Fibroblast of villous mesenchyme (primary cell): ENCODE data around the gene ACTBL2. TPM values are rescaled to one million over a fixed set of nuclear protein-coding genes. Genes with fewer than 3 reads are reported as not detected.
A peak's percentile ranks its signal among the peaks of the same experiment; 100 is the strongest.
"Not testable (repeated sequence)": the region's sequence is repeated elsewhere in the genome, so short reads cannot be mapped to it uniquely, and the experiment has no call there.

ENCODE experiments used
- DNase-seq: peaks from one replicate; pipeline ENCODE4 v3.0.0-alpha.2; 2010; ENCODE audit warnings: low read depth
- H3K4me3 ChIP-seq: 2 replicates; pipeline ENCODE4 v1.5.1; 2011; ENCODE audit warnings: low read depth, mild to moderate bottlenecking, low read length
- CTCF ChIP-seq: IDR thresholded peaks from 2 replicates; pipeline ENCODE4 v1.5.1; 2012; ENCODE audit warnings: low read depth, mild to moderate bottlenecking, low read length; ENCODE audit not compliant: insufficient read depth
- total RNA-seq: library from RNA; depleted of rRNA; stranded (reverse); fragments of >200 nt; gene quantifications from 2 replicates; pipeline ENCODE4 v1.2.3, GENCODE V29; 2012

Gene ACTBL2
- 0.43 and 0.97 TPM in 2 replicates for total RNA-seq

- no peak for TF ChIP-seq CTCF
Measured at GRCh38 chr5:57482671-57483106, at the start of gene ACTBL2. ACTBL2 (minus strand) TSS chr5:57482811; CDS start chr5:57482707, 104 bp downstream.

GRCh38 chr5:57531333-57531732 lies 48.7 kb upstream of the ACTBL2 start:
- no peak overlapping the region for H3K4me3 ChIP-seq
- TF ChIP-seq CTCF: no peak
- no peak for DNase-seq

More at GRCh38 chr5:57482671-57483106, at the start of gene ACTBL2:
- DNase-seq: peak; percentile 88
- no peak within 1 kb of the TSS for H3K4me3 ChIP-seq

GRCh38 chr5:57529864-57530263 lies 47.3 kb upstream of the ACTBL2 start:
- TF ChIP-seq CTCF: no peak
- DNase-seq: no peak

GRCh38 chr5:57527870-57528269 lies 45.3 kb upstream of the ACTBL2 start:
- TF ChIP-seq CTCF: no peak
- no peak for DNase-seq

More at GRCh38 chr5:57529864-57530263, 47.3 kb upstream of the ACTBL2 start:
- no peak overlapping the region for H3K4me3 ChIP-seq

GRCh38 chr5:57524348-57525060 lies 41.9 kb upstream of the ACTBL2 start:
- H3K4me3 ChIP-seq: no peak overlapping the region
- no peak for DNase-seq
- TF ChIP-seq CTCF: no peak

More at GRCh38 chr5:57527870-57528269, 45.3 kb upstream of the ACTBL2 start:
- H3K4me3 ChIP-seq: no peak overlapping the region

- not testable (repeated sequence) for DNase-seq
Measured at GRCh38 chr5:57522477-57522876, 39.9 kb upstream of the ACTBL2 start.

GRCh38 chr5:57518415-57518814 lies 35.8 kb upstream of the ACTBL2 start:
- not testable (repeated sequence) for DNase-seq, H3K4me3 ChIP-seq

More at GRCh38 chr5:57522477-57522876, 39.9 kb upstream of the ACTBL2 start:
- H3K4me3 ChIP-seq: not testable (repeated sequence)

GRCh38 chr5:57517250-57517649 lies 34.6 kb upstream of the ACTBL2 start:
- no peak for DNase-seq
- no peak overlapping the region for H3K4me3 ChIP-seq
- TF ChIP-seq CTCF: no peak
